Activated CD8-positive, alpha-beta memory T cell treated with anti-CD3 and anti-CD28 coated beads, Interleukin-2, amount 10 ng/mL, durations not matched to agents 7 days and 5 days (primary cell): ENCODE results near the gene ZFR. TPM values are rescaled to one million over a fixed set of nuclear protein-coding genes. Genes with fewer than 3 reads are reported as not detected.
"Not testable (repeated sequence)": the region's sequence is repeated elsewhere in the genome, so short reads cannot be mapped to it uniquely, and the experiment has no call there.

Source experiments
- ATAC-seq: fragments of 150-1000 bp; cut with Tn5 transposase; one replicate; pipeline ENCODE4 v1.10.0; 2021; ENCODE audit warnings: moderate library complexity
- CTCF ChIA-PET: fragments of 350-600 bp; sonication (Branson Sonifier 250); formaldehyde crosslinking; loops from one replicate; lab custom pipeline; 2021; ENCODE audit warnings: antibody characterized with exemption; lab: Charles Lee
- DNase-seq: peaks from one replicate; pipeline ENCODE4 v3.0.0-alpha.2; 2020
- H3K27ac Mint-ChIP-seq: one replicate; pipeline ENCODE4 v1.8.0; 2021; ENCODE audit warnings: mild to moderate bottlenecking, mixed read lengths
- H3K27me3 Mint-ChIP-seq: one replicate; pipeline ENCODE4 v1.8.0; 2021; ENCODE audit warnings: mixed read lengths
- H3K36me3 Mint-ChIP-seq: one replicate; pipeline ENCODE4 v1.8.0; 2021; ENCODE audit warnings: mild to moderate bottlenecking, mixed read lengths
- H3K4me1 Mint-ChIP-seq: one replicate; pipeline ENCODE4 v1.8.0; 2021; ENCODE audit warnings: mixed read lengths
- H3K4me3 Mint-ChIP-seq: one replicate; pipeline ENCODE4 v1.8.0; 2021; ENCODE audit warnings: mild to moderate bottlenecking, moderate library complexity, mixed read lengths
- H3K9me3 Mint-ChIP-seq: one replicate; pipeline ENCODE4 v1.8.0; 2022; ENCODE audit warnings: low read depth, mixed read lengths
- total RNA-seq, 2 experiments: library from RNA; stranded (reverse); gene quantifications; one replicate each; pipeline ENCODE4 v1.2.3, GENCODE V29; 2021

ZFR gene
- total RNA-seq, 2 experiments from 2014 or later = 39.8 to 56.0 TPM

GRCh38 chr5:32388432-32389129 lies 56.0 kb downstream of the ZFR start:
- no peak overlapping the region for H3K4me3 Mint-ChIP-seq
- H3K27me3 Mint-ChIP-seq = no peaks in the 10 kb centered on the region
- peak overlapping the region; percentile 76 for H3K27ac Mint-ChIP-seq
- CTCF ChIA-PET = interaction anchor here (0.9 to 1.0 kb wide), 2 partner anchors 26 to 224 kb away, joined by 3 read pairs; no protein-coding TSS in a partner anchor
- peaks cover 68% of the 10 kb centered on the region for H3K36me3 Mint-ChIP-seq
- H3K9me3 Mint-ChIP-seq = no peaks in the 10 kb centered on the region
- DNase-seq = no peak
- H3K4me1 Mint-ChIP-seq = peaks cover 15% of the 10 kb centered on the region
- ATAC-seq = no peak

GRCh38 chr5:32387841-32388240 lies 56.7 kb downstream of the ZFR start:
- peaks cover 15% of the 10 kb centered on the region for H3K4me1 Mint-ChIP-seq
- H3K9me3 Mint-ChIP-seq = no peaks in the 10 kb centered on the region
- H3K27me3 Mint-ChIP-seq = no peaks in the 10 kb centered on the region
- H3K4me3 Mint-ChIP-seq = no peak overlapping the region
- CTCF ChIA-PET = interaction anchor here (0.9 to 1.0 kb wide), 2 partner anchors 26 to 224 kb away, joined by 3 read pairs; no protein-coding TSS in a partner anchor
- H3K36me3 Mint-ChIP-seq = peaks cover 69% of the 10 kb centered on the region
- DNase-seq (no peak), ATAC-seq (no peak)
- no peak overlapping the region for H3K27ac Mint-ChIP-seq

GRCh38 chr5:32387211-32387610 lies 57.3 kb downstream of the ZFR start:
- Mint-ChIP-seq H3K27me3 (no peaks in the 10 kb centered on the region), H3K4me3 (no peak overlapping the region), H3K4me1 (peaks cover 15% of the 10 kb centered on the region), H3K9me3 (no peaks in the 10 kb centered on the region), H3K27ac (no peak overlapping the region), H3K36me3 (peaks cover 68% of the 10 kb centered on the region)
- DNase-seq (no peak), ATAC-seq (no peak)
- CTCF ChIA-PET = interaction anchor here (1.3 kb wide), 1 partner anchor 226 kb away, joined by 3 read pairs; no protein-coding TSS in a partner anchor

- Mint-ChIP-seq H3K9me3 (no peaks in the 10 kb centered on the region), H3K4me3 (no peak overlapping the region), H3K4me1 (peaks cover 6% of the 10 kb centered on the region), H3K27me3 (no peaks in the 10 kb centered on the region), H3K36me3 (peaks cover 59% of the 10 kb centered on the region), H3K27ac (no peak overlapping the region)
- no peak for DNase-seq
- ATAC-seq = no peak
- CTCF ChIA-PET = interaction anchor here (2.5 kb wide), 1 partner anchor 152 kb away, joined by 8 read pairs; no protein-coding TSS in a partner anchor
Measured at GRCh38 chr5:32384621-32385020, 59.9 kb downstream of the ZFR start.

GRCh38 chr5:32383586-32383985 lies 61.0 kb downstream of the ZFR start:
- Mint-ChIP-seq H3K27ac (no peak overlapping the region), H3K9me3 (no peaks in the 10 kb centered on the region), H3K36me3 (peaks cover 50% of the 10 kb centered on the region), H3K4me1 (peaks cover 4% of the 10 kb centered on the region), H3K4me3 (no peak overlapping the region), H3K27me3 (no peaks in the 10 kb centered on the region)
- no peak for ATAC-seq
- no peak for DNase-seq
- CTCF ChIA-PET = interaction anchor here (1.1 to 2.5 kb wide), 3 partner anchors 21 to 151 kb away, joined by 3 to 8 read pairs (median 3); no protein-coding TSS in a partner anchor

- no peaks in the 10 kb centered on the region for H3K9me3 Mint-ChIP-seq
- CTCF ChIA-PET = interaction anchor here (1.1 to 2.5 kb wide), 3 partner anchors 22 to 151 kb away, joined by 3 to 8 read pairs (median 3); no protein-coding TSS in a partner anchor
- no peak overlapping the region for H3K27ac Mint-ChIP-seq
- H3K36me3 Mint-ChIP-seq = peaks cover 46% of the 10 kb centered on the region
- no peak for DNase-seq
- no peak for ATAC-seq
- H3K27me3 Mint-ChIP-seq = no peaks in the 10 kb centered on the region
- H3K4me3 Mint-ChIP-seq = no peak overlapping the region
- peaks cover 2% of the 10 kb centered on the region for H3K4me1 Mint-ChIP-seq
Measured at GRCh38 chr5:32383065-32383464, 61.5 kb downstream of the ZFR start.

GRCh38 chr5:32379421-32379820 lies 65.1 kb downstream of the ZFR start:
- no peak overlapping the region for H3K4me3 Mint-ChIP-seq
- H3K9me3 Mint-ChIP-seq = no peaks in the 10 kb centered on the region
- no peaks in the 10 kb centered on the region for H3K27me3 Mint-ChIP-seq
- peaks cover 2% of the 10 kb centered on the region for H3K4me1 Mint-ChIP-seq
- DNase-seq (no peak), ATAC-seq (no peak)
- no peak overlapping the region for H3K27ac Mint-ChIP-seq
- H3K36me3 Mint-ChIP-seq = peaks cover 39% of the 10 kb centered on the region
- CTCF ChIA-PET = interaction anchor here (0.8 to 1.2 kb wide), 3 partner anchors 29 to 233 kb away, joined by 3 to 5 read pairs (median 3); no protein-coding TSS in a partner anchor

- H3K9me3 Mint-ChIP-seq = no peaks in the 10 kb centered on the region
- no peak overlapping the region for H3K4me3 Mint-ChIP-seq
- DNase-seq (no peak), ATAC-seq (no peak)
- CTCF ChIA-PET = interaction anchor here (0.8 to 1.2 kb wide), 3 partner anchors 30 to 234 kb away, joined by 3 to 5 read pairs (median 3); no protein-coding TSS in a partner anchor
- H3K27me3 Mint-ChIP-seq = no peaks in the 10 kb centered on the region
- peaks cover 2% of the 10 kb centered on the region for H3K4me1 Mint-ChIP-seq
- H3K27ac Mint-ChIP-seq = no peak overlapping the region
- H3K36me3 Mint-ChIP-seq = peaks cover 38% of the 10 kb centered on the region
Measured at GRCh38 chr5:32378966-32379365, 65.6 kb downstream of the ZFR start.

- CTCF ChIA-PET = no interaction called here
- no peaks in the 10 kb centered on the region for H3K9me3 Mint-ChIP-seq
- no peak overlapping the region for H3K27ac Mint-ChIP-seq
- DNase-seq = no peak
- no peak for ATAC-seq
- H3K27me3 Mint-ChIP-seq = no peaks in the 10 kb centered on the region
- H3K36me3 Mint-ChIP-seq = peaks cover 47% of the 10 kb centered on the region
- H3K4me1 Mint-ChIP-seq = no peaks in the 10 kb centered on the region
- no peak overlapping the region for H3K4me3 Mint-ChIP-seq
Measured at GRCh38 chr5:32369542-32370155, 74.9 kb downstream of the ZFR start.

GRCh38 chr5:32369032-32369431 lies 75.5 kb downstream of the ZFR start:
- DNase-seq = no peak
- H3K9me3 Mint-ChIP-seq = no peaks in the 10 kb centered on the region
- no peaks in the 10 kb centered on the region for H3K27me3 Mint-ChIP-seq

GRCh38 chr5:32367271-32367670 lies 77.3 kb downstream of the ZFR start:
- not testable (repeated sequence) for H3K9me3 Mint-ChIP-seq, H3K27ac Mint-ChIP-seq, DNase-seq, ATAC-seq, H3K4me3 Mint-ChIP-seq, H3K27me3 Mint-ChIP-seq, H3K4me1 Mint-ChIP-seq
- CTCF ChIA-PET = interaction anchor here (2.1 kb wide), 1 partner anchor 37 kb away, joined by 7 read pairs; no protein-coding TSS in a partner anchor
- peaks cover 45% of the 10 kb centered on the region for H3K36me3 Mint-ChIP-seq

More at GRCh38 chr5:32369032-32369431, 75.5 kb downstream of the ZFR start:
- H3K36me3 Mint-ChIP-seq = peaks cover 45% of the 10 kb centered on the region
- no peaks in the 10 kb centered on the region for H3K4me1 Mint-ChIP-seq
- no peak overlapping the region for H3K4me3 Mint-ChIP-seq
- CTCF ChIA-PET = no interaction called here
- H3K27ac Mint-ChIP-seq = no peak overlapping the region
- no peak for ATAC-seq

GRCh38 chr5:32365623-32366022 lies 78.9 kb downstream of the ZFR start:
- Mint-ChIP-seq H3K27me3 (no peaks in the 10 kb centered on the region), H3K9me3 (no peaks in the 10 kb centered on the region), H3K4me3 (no peak overlapping the region), H3K27ac (no peak overlapping the region), H3K4me1 (no peaks in the 10 kb centered on the region), H3K36me3 (peaks cover 39% of the 10 kb centered on the region)
- DNase-seq (no peak), ATAC-seq (no peak)
- CTCF ChIA-PET = no interaction called here

- Mint-ChIP-seq H3K36me3 (peaks cover 43% of the 10 kb centered on the region), H3K27ac (no peak overlapping the region), H3K27me3 (no peaks in the 10 kb centered on the region), H3K4me3 (no peak overlapping the region), H3K4me1 (no peaks in the 10 kb centered on the region), H3K9me3 (no peaks in the 10 kb centered on the region)
- DNase-seq (no peak), ATAC-seq (no peak)
- CTCF ChIA-PET = no interaction called here
Measured at GRCh38 chr5:32363030-32363429, 81.5 kb downstream of the ZFR start.
